ENCODE measurements around the gene UBTD1.

UBTD1 gene

GRCh38 chr10:97485647-97486281 lies 13.0 kb upstream of the UBTD1 start:
- no peak overlapping the region for H2BK15ac ChIP-seq (ENCODE audit: low read length)
- no peak overlapping the region for H2BK5ac ChIP-seq (ENCODE audit: low read length)
- H3K27ac ChIP-seq (replicated peaks; ENCODE audit: low read length) = no peak overlapping the region
- H3K4ac ChIP-seq (ENCODE audit: low read length) = no peak overlapping the region
- DNase-seq (ENCODE audit: low spot score) = no peak
- peaks cover 6 to 51% of the 10 kb centered on the region in 2 donors for H3K36me3 ChIP-seq (replicated peaks in 1 of 2; ENCODE audit: control insufficient read depth in 2 of 2, insufficient read depth in 2 of 2, low read length in 2 of 2)
- H2BK12ac ChIP-seq (ENCODE audit: low read length) = no peak overlapping the region
- no peaks in the 10 kb centered on the region for H3K27me3 ChIP-seq (ENCODE audit: control insufficient read depth in 3 of 3, insufficient read depth in 3 of 3, low read depth in 1 of 3, low read length in 3 of 3)
- no peak overlapping the region for H2AK5ac ChIP-seq (ENCODE audit: low read depth, low read length)
- no peak overlapping the region for H2AFZ ChIP-seq (ENCODE audit: low read length)
- no peak overlapping the region for H4K91ac ChIP-seq (ENCODE audit: low read depth, low read length, poor library complexity)
- no peak overlapping the region for H2BK120ac ChIP-seq (ENCODE audit: low read depth, low read length)
- no peak overlapping the region for H4K8ac ChIP-seq (ENCODE audit: low read depth, low read length)
- no peak overlapping the region for H3K4me3 ChIP-seq (ENCODE audit: low read length in 2 of 2)
- no peak overlapping the region for H3K9ac ChIP-seq (ENCODE audit: low read depth, low read length, poor library complexity)
- peaks cover 2% of the 10 kb centered on the region for H3K79me1 ChIP-seq (ENCODE audit: low read depth, low read length)
- no peaks in the 10 kb centered on the region for H3K4me1 ChIP-seq (ENCODE audit: control insufficient read depth in 2 of 2, insufficient read depth in 1 of 2, low read depth in 1 of 2, low read length in 2 of 2)
- H3K23ac ChIP-seq (ENCODE audit: low read depth, low read length, poor library complexity) = no peak overlapping the region
- no peak overlapping the region for H3K14ac ChIP-seq (ENCODE audit: low read length)
- H3K9me3 ChIP-seq (replicated peaks in 1 of 2; ENCODE audit: control insufficient read depth in 2 of 2, insufficient read depth in 1 of 2, low read depth in 1 of 2, low read length in 2 of 2) = no peaks in the 10 kb centered on the region
- H3K4me2 ChIP-seq (ENCODE audit: insufficient read depth, low read length, poor library complexity, severe bottlenecking) = no peak overlapping the region
- whole genome bisulfite sequencing, 2 donors (ENCODE audit: extremely low coverage in 2 of 2, insufficient read length in 2 of 2, insufficient replicate concordance in 1 of 2) = no CpG with 5 or more reads among the region's 4 CpGs
- H3K18ac ChIP-seq (ENCODE audit: low read length) = no peak overlapping the region

DNA sequence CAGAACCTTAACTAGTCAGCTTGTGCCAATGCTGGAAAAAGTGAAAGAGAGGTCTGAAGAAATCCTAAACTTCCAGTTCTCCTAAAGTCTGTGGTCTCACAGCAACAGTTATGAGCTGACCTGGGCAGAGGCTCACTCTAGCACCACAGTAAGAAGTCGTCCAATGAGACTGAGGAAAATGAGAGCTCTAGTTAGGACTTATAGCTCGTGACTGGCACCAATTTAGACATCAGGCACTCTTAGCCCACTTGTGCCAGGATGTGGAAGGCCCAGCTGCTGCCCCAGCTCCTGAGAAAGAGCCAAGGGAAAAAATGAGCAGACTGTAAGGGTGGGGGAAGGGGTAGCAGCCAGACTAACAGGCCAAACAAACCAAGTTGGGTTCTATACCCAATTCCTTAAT lies 8.1 kb upstream of the UBTD1 start:
- no peak overlapping the region for H3K27ac ChIP-seq (replicated peaks; ENCODE audit: low read length)

GRCh38 chr10:97494151-97494550 lies 4.6 kb upstream of the UBTD1 start:
- Histone ChIP-seq H3K18ac (ENCODE audit: low read length) (no peak overlapping the region), H3K4me2 (ENCODE audit: insufficient read depth, low read length, poor library complexity, severe bottlenecking) (no peak overlapping the region), H2BK12ac (ENCODE audit: low read length) (no peak overlapping the region), H4K91ac (ENCODE audit: low read depth, low read length, poor library complexity) (no peak overlapping the region), H3K9me3 (replicated peaks in 1 of 2; ENCODE audit: control insufficient read depth in 2 of 2, insufficient read depth in 1 of 2, low read depth in 1 of 2, low read length in 2 of 2) (no peaks in the 10 kb centered on the region), H3K36me3 (replicated peaks in 1 of 2; ENCODE audit: control insufficient read depth in 2 of 2, insufficient read depth in 2 of 2, low read length in 2 of 2) (peaks cover 1 to 17% of the 10 kb centered on the region in 2 donors), H2BK15ac (ENCODE audit: low read length) (no peak overlapping the region), H3K4ac (ENCODE audit: low read length) (no peak overlapping the region), H2BK120ac (ENCODE audit: low read depth, low read length) (no peak overlapping the region), H3K4me3 (ENCODE audit: low read length in 2 of 2) (no peak overlapping the region), H3K23ac (ENCODE audit: low read depth, low read length, poor library complexity) (no peak overlapping the region), H3K79me1 (ENCODE audit: low read depth, low read length) (peaks cover 14% of the 10 kb centered on the region), H3K9ac (ENCODE audit: low read depth, low read length, poor library complexity) (no peak overlapping the region), H3K27me3 (ENCODE audit: control insufficient read depth in 3 of 3, insufficient read depth in 3 of 3, low read depth in 1 of 3, low read length in 3 of 3) (no peaks in the 10 kb centered on the region), H3K14ac (ENCODE audit: low read length) (no peak overlapping the region), H4K8ac (ENCODE audit: low read depth, low read length) (no peak overlapping the region), H2AFZ (ENCODE audit: low read length) (no peak overlapping the region), H3K4me1 (ENCODE audit: control insufficient read depth in 2 of 2, insufficient read depth in 1 of 2, low read depth in 1 of 2, low read length in 2 of 2) (peaks cover 7 to 13% of the 10 kb centered on the region in 2 donors), H3K27ac (replicated peaks; ENCODE audit: low read length) (no peak overlapping the region), H2AK5ac (ENCODE audit: low read depth, low read length) (no peak overlapping the region), H2BK5ac (ENCODE audit: low read length) (no peak overlapping the region)
- WGBS, 2 donors (ENCODE audit: extremely low coverage in 2 of 2, insufficient read length in 2 of 2, insufficient replicate concordance in 1 of 2) = no CpG with 5 or more reads among the region's 2 CpGs
- no peak for DNase-seq (ENCODE audit: low spot score)

More for the DNA sequence above, 8.1 kb upstream of the UBTD1 start:
- Histone ChIP-seq H3K27me3 (ENCODE audit: control insufficient read depth in 3 of 3, insufficient read depth in 3 of 3, low read depth in 1 of 3, low read length in 3 of 3) (no peaks in the 10 kb centered on the region), H2AK5ac (ENCODE audit: low read depth, low read length) (no peak overlapping the region), H3K9ac (ENCODE audit: low read depth, low read length, poor library complexity) (no peak overlapping the region), H2BK120ac (ENCODE audit: low read depth, low read length) (no peak overlapping the region), H3K9me3 (replicated peaks in 1 of 2; ENCODE audit: control insufficient read depth in 2 of 2, insufficient read depth in 1 of 2, low read depth in 1 of 2, low read length in 2 of 2) (no peaks in the 10 kb centered on the region), H3K36me3 (replicated peaks in 1 of 2; ENCODE audit: control insufficient read depth in 2 of 2, insufficient read depth in 2 of 2, low read length in 2 of 2) (peaks cover 0 to 24% of the 10 kb centered on the region in 2 donors), H2AFZ (ENCODE audit: low read length) (no peak overlapping the region), H3K23ac (ENCODE audit: low read depth, low read length, poor library complexity) (no peak overlapping the region), H2BK12ac (ENCODE audit: low read length) (no peak overlapping the region), H4K8ac (ENCODE audit: low read depth, low read length) (no peak overlapping the region), H3K4me2 (ENCODE audit: insufficient read depth, low read length, poor library complexity, severe bottlenecking) (no peak overlapping the region), H3K4me3 (ENCODE audit: low read length in 2 of 2) (peak overlapping the region in 1 of 2 donors; percentile 54), H3K79me1 (ENCODE audit: low read depth, low read length) (peaks cover 7% of the 10 kb centered on the region), H2BK5ac (ENCODE audit: low read length) (no peak overlapping the region), H2BK15ac (ENCODE audit: low read length) (no peak overlapping the region), H3K4me1 (ENCODE audit: control insufficient read depth in 2 of 2, insufficient read depth in 1 of 2, low read depth in 1 of 2, low read length in 2 of 2) (peaks cover 6 to 8% of the 10 kb centered on the region in 2 donors), H4K91ac (ENCODE audit: low read depth, low read length, poor library complexity) (no peak overlapping the region), H3K4ac (ENCODE audit: low read length) (no peak overlapping the region), H3K18ac (ENCODE audit: low read length) (no peak overlapping the region), H3K14ac (ENCODE audit: low read length) (no peak overlapping the region)
- no CpG with 5 or more reads among the region's 2 CpGs for WGBS, 2 donors (ENCODE audit: extremely low coverage in 2 of 2, insufficient read length in 2 of 2, insufficient replicate concordance in 1 of 2)
- no peak for DNase-seq (ENCODE audit: low spot score)

GRCh38 chr10:97494863-97495506 lies 3.7 kb upstream of the UBTD1 start:
- H2BK12ac ChIP-seq (ENCODE audit: low read length) = no peak overlapping the region
- no peaks in the 10 kb centered on the region for H3K9me3 ChIP-seq (replicated peaks in 1 of 2; ENCODE audit: control insufficient read depth in 2 of 2, insufficient read depth in 1 of 2, low read depth in 1 of 2, low read length in 2 of 2)
- H3K14ac ChIP-seq (ENCODE audit: low read length) = no peak overlapping the region
- peaks cover 0 to 7% (median 5%) of the 10 kb centered on the region in 3 experiments for H3K27me3 ChIP-seq (ENCODE audit: control insufficient read depth in 3 of 3, insufficient read depth in 3 of 3, low read depth in 1 of 3, low read length in 3 of 3)
- H2AK5ac ChIP-seq (ENCODE audit: low read depth, low read length) = no peak overlapping the region
- no peak overlapping the region for H3K18ac ChIP-seq (ENCODE audit: low read length)
- WGBS, 2 donors (ENCODE audit: extremely low coverage in 2 of 2, insufficient read length in 2 of 2, insufficient replicate concordance in 1 of 2) = no CpG with 5 or more reads among the region's 7 CpGs
- H4K91ac ChIP-seq (ENCODE audit: low read depth, low read length, poor library complexity) = no peak overlapping the region
- no peak overlapping the region for H3K23ac ChIP-seq (ENCODE audit: low read depth, low read length, poor library complexity)
- peaks cover 1 to 17% of the 10 kb centered on the region in 2 donors for H3K36me3 ChIP-seq (replicated peaks in 1 of 2; ENCODE audit: control insufficient read depth in 2 of 2, insufficient read depth in 2 of 2, low read length in 2 of 2)
- no peak overlapping the region for H2AFZ ChIP-seq (ENCODE audit: low read length)
- H3K27ac ChIP-seq (replicated peaks; ENCODE audit: low read length) = no peak overlapping the region
- DNase-seq (ENCODE audit: low spot score) = no peak
- H3K4me3 ChIP-seq (ENCODE audit: low read length in 2 of 2) = no peak overlapping the region
- H3K4ac ChIP-seq (ENCODE audit: low read length) = no peak overlapping the region
- H2BK15ac ChIP-seq (ENCODE audit: low read length) = no peak overlapping the region
- peaks cover 14% of the 10 kb centered on the region for H3K79me1 ChIP-seq (ENCODE audit: low read depth, low read length)
- H2BK5ac ChIP-seq (ENCODE audit: low read length) = no peak overlapping the region
- no peak overlapping the region for H3K9ac ChIP-seq (ENCODE audit: low read depth, low read length, poor library complexity)
- H3K4me1 ChIP-seq (ENCODE audit: control insufficient read depth in 2 of 2, insufficient read depth in 1 of 2, low read depth in 1 of 2, low read length in 2 of 2) = peaks cover 9 to 13% of the 10 kb centered on the region in 2 donors
- H2BK120ac ChIP-seq (ENCODE audit: low read depth, low read length) = no peak overlapping the region
- H4K8ac ChIP-seq (ENCODE audit: low read depth, low read length) = no peak overlapping the region
- no peak overlapping the region for H3K4me2 ChIP-seq (ENCODE audit: insufficient read depth, low read length, poor library complexity, severe bottlenecking)
